ENCODE data around the gene LARGE1.
"Not testable (repeated sequence)": the region's sequence is repeated elsewhere in the genome, so short reads cannot be mapped to it uniquely, and the experiment has no call there.

The LARGE1 gene

GRCh38 chr22:33385611-33386010 is 534.7 kb downstream of the LARGE1 start:
- no peak overlapping the region for H3K4me3 ChIP-seq (ENCODE audit: low read depth, low read length)
- DNase-seq (ENCODE audit: low read depth) = no peak
- no peak for TF ChIP-seq MAX (IDR thresholded peaks at IDR 0.05; ENCODE audit: low read depth, low read length)

DNA sequence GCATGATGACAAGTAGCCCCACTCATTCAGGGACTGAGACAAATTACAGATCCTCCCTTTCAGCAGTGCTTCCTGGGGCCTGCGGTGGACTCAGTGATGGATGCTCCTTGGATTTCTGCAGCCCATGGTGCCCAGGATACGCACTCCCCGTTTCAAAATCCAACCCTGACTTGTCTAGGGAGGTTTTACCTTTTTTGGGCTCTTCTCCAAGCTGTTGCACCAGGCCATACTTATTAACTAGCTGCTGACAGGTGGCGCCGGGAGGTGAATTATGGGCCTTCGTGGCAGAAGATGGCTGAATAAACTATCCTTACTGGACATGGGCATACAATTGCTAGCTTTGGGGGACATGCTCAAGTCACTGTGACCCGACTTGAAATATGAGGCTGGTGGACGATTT is 537.8 kb downstream of the LARGE1 start:
- TF ChIP-seq POLR2A (IDR thresholded peaks at IDR 0.05; ENCODE audit: extremely low read depth, insufficient read length) = no peak
- no peak overlapping the region for H3K4me3 ChIP-seq (ENCODE audit: low read depth, low read length)
- DNase-seq (ENCODE audit: low read depth) = no peak

DNA sequence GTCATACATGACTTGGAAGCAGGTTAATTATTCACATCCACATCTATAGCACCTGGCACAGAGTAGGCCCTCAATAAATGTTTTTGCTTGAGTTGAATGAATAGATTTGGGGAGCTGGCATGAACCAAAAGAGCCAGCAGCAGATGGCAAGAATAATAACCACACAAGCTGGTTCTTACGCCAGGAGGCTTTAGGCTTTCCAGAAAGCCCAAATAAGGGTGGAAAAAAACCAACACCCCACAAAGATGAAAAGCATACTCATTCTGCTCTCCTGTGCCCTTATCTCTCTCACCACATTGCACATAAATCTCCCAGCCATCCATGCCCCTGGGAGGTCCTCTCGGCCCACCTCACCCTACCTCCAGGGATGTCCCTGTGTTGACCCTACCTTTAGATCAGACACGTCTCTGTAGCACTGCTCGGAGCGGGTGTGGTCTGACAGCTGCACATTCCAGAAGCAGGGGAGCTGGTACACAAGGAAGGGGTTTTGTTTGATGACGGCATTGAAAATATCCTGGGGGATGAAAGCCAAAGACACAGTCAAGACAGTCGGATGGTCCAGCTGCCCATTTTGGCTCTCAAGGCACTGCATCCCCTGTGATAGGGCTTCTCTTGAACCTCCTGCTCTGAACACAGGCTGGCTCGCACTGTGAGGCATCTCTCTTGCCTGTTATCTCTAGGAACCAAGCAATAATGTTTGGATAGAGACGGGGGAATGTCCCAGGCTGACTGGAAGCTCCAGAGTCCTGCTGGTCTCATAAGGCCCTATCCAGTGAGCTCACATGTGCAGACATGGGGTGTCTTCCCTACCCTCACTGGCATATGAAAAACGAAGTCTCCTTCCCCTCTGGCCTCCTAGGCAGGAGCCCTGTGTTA is 538.5 kb downstream of the LARGE1 start:
- H3K4me3 ChIP-seq (ENCODE audit: low read depth, low read length) = no peak overlapping the region
- TF ChIP-seq CTCF (IDR thresholded peaks at IDR 0.05; ENCODE audit: low read depth, low read length) (no peak), POLR2A (IDR thresholded peaks at IDR 0.05; ENCODE audit: extremely low read depth, insufficient read length) (no peak), MYC (IDR thresholded peaks at IDR 0.05; ENCODE audit: low read depth, low read length) (no peak), MAX (IDR thresholded peaks at IDR 0.05; ENCODE audit: low read depth, low read length) (no peak)
- no peak for DNase-seq (ENCODE audit: low read depth)

GRCh38 chr22:33380789-33381530 is 539.3 kb downstream of the LARGE1 start:
- H3K4me3 ChIP-seq (ENCODE audit: low read depth, low read length) = no peak overlapping the region
- peak; percentile 62 for DNase-seq (ENCODE audit: low read depth)
- TF ChIP-seq CTCF (IDR thresholded peaks at IDR 0.05; ENCODE audit: low read depth, low read length) (no peak), POLR2A (IDR thresholded peaks at IDR 0.05; ENCODE audit: extremely low read depth, insufficient read length) (no peak), MAX (IDR thresholded peaks at IDR 0.05; ENCODE audit: low read depth, low read length) (no peak), MYC (IDR thresholded peaks at IDR 0.05; ENCODE audit: low read depth, low read length) (no peak)

DNA sequence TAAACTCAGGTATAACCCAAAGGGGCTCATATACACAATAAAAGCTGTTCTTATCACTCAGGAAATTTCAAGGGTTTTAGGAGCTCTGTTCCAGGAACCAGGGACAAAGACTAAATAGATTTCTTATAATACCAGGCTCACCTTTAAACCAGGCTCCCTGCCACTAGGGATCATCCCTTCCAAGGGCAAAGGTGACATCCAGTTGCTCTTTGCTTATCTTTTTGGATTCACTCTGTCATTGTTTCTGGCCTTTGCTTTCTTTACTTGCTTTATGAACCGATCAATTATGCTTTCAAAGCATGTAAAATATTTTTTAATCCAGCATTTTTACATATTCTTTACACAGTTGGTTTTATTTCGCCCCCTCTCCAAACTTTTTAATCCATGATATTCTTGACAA is 540.4 kb downstream of the LARGE1 start:
- no peak for DNase-seq (ENCODE audit: low read depth)
- TF ChIP-seq POLR2A (IDR thresholded peaks at IDR 0.05; ENCODE audit: extremely low read depth, insufficient read length) (no peak), CTCF (IDR thresholded peaks at IDR 0.05; ENCODE audit: low read depth, low read length) (no peak), MYC (IDR thresholded peaks at IDR 0.05; ENCODE audit: low read depth, low read length) (no peak), MAX (IDR thresholded peaks at IDR 0.05; ENCODE audit: low read depth, low read length) (no peak)

DNA sequence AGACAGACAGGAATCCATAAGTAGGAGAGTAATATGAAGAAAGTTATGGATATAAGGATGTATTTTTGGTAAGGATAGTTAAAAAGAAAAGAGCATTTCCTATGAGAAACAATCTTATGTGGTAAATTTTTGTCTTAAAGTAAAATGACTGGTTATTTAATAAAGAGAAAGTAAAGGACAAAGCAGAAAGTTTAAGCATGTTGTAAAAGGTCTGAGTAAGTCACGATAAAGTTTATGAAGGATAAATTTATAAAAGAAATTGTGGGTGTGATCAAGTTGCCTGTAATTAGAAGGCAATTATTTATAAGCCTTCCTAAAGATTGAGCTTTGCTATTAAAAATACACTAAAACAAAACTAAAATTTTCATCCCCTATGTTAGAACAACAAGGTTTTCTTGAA is 547.4 kb downstream of the LARGE1 start:
- TF ChIP-seq MAX (IDR thresholded peaks at IDR 0.05; ENCODE audit: low read depth, low read length) (no peak), MYC (IDR thresholded peaks at IDR 0.05; ENCODE audit: low read depth, low read length) (no peak), CTCF (IDR thresholded peaks at IDR 0.05; ENCODE audit: low read depth, low read length) (no peak), POLR2A (IDR thresholded peaks at IDR 0.05; ENCODE audit: extremely low read depth, insufficient read length) (no peak)
- H3K4me3 ChIP-seq (ENCODE audit: low read depth, low read length) = no peak overlapping the region
- DNase-seq (ENCODE audit: low read depth) = no peak

More for the DNA sequence above, 540.4 kb downstream of the LARGE1 start:
- H3K4me3 ChIP-seq (ENCODE audit: low read depth, low read length) = no peak overlapping the region

GRCh38 chr22:33363256-33363655 is 557.0 kb downstream of the LARGE1 start:
- DNase-seq (ENCODE audit: low read depth) = peak; percentile 32
- not testable (repeated sequence) for H3K4me3 ChIP-seq (ENCODE audit: low read depth, low read length)

All from NB4 (cell line).